Nephron (organoid): Measurements from ENCODE around the gene SLC6A7.

Source experiments
- H3K27ac Mint-ChIP-seq, 3 experiments: 2 replicates each; pipeline ENCODE4 v1.8.0; 2020; ENCODE audit warnings: mixed read lengths in 3 of 3, mild to moderate bottlenecking in 2 of 3, moderate library complexity in 1 of 3
- H3K27me3 Mint-ChIP-seq: 2 replicates; pipeline ENCODE4 v1.8.0; 2021; ENCODE audit warnings: low read depth, mild to moderate bottlenecking, moderate library complexity, mixed read lengths
- H3K36me3 Mint-ChIP-seq: 2 replicates; pipeline ENCODE4 v1.8.0; 2020; ENCODE audit warnings: low read depth, mixed read lengths
- H3K4me1 Mint-ChIP-seq: 2 replicates; pipeline ENCODE4 v1.8.0; 2020; ENCODE audit warnings: mixed read lengths
- H3K4me3 Mint-ChIP-seq, 3 experiments: 2 replicates each; pipeline ENCODE4 v1.8.0; 2020; ENCODE audit warnings: mild to moderate bottlenecking in 3 of 3, mixed read lengths in 3 of 3, moderate library complexity in 2 of 3
- H3K9me3 Mint-ChIP-seq: 2 replicates; pipeline ENCODE4 v1.8.0; 2020; ENCODE audit warnings: mixed read lengths
- CTCF ChIP-seq, 3 experiments: fragments of 200-600 bp; sonication (generic); IDR thresholded peaks; one replicate each; pipeline ENCODE4 v1.5.0; 2021; ENCODE audit warnings: antibody characterized with exemption in 3 of 3; ENCODE audit not compliant: unreplicated experiment in 3 of 3

SLC6A7 gene

GRCh38 chr5:150248946-150249345 is 59.1 kb downstream of the SLC6A7 start:
- TF ChIP-seq CTCF (IDR thresholded peaks at IDR 0.05; ENCODE audit: unreplicated experiment in 3 of 3), result no peak
- no peak overlapping the region for H3K4me3 Mint-ChIP-seq
- peaks cover 5% of the 10 kb centered on the region for H3K27me3 Mint-ChIP-seq
- H3K27ac Mint-ChIP-seq, result no peak overlapping the region
- H3K4me1 Mint-ChIP-seq, result peaks cover 31% of the 10 kb centered on the region
- H3K36me3 Mint-ChIP-seq, result no peaks in the 10 kb centered on the region
- H3K9me3 Mint-ChIP-seq, result no peaks in the 10 kb centered on the region

- peaks cover 5% of the 10 kb centered on the region for H3K27me3 Mint-ChIP-seq
- TF ChIP-seq CTCF (IDR thresholded peaks at IDR 0.05; ENCODE audit: unreplicated experiment in 3 of 3), result no peak
- H3K27ac Mint-ChIP-seq, result no peak overlapping the region
- no peak overlapping the region for H3K4me3 Mint-ChIP-seq
- peaks cover 28% of the 10 kb centered on the region for H3K4me1 Mint-ChIP-seq
- no peaks in the 10 kb centered on the region for H3K36me3 Mint-ChIP-seq
- H3K9me3 Mint-ChIP-seq, result no peaks in the 10 kb centered on the region
Observed at GRCh38 chr5:150249744-150250143, 59.9 kb downstream of the SLC6A7 start.

GRCh38 chr5:150251504-150251903 is 61.6 kb downstream of the SLC6A7 start:
- no peak for TF ChIP-seq CTCF (IDR thresholded peaks at IDR 0.05; ENCODE audit: unreplicated experiment in 3 of 3)
- Mint-ChIP-seq H3K4me3 (no peak overlapping the region), H3K4me1 (peaks cover 23% of the 10 kb centered on the region), H3K27me3 (peaks cover 5% of the 10 kb centered on the region), H3K9me3 (no peaks in the 10 kb centered on the region), H3K27ac (no peak overlapping the region), H3K36me3 (no peaks in the 10 kb centered on the region)

GRCh38 chr5:150252489-150252888 is 62.6 kb downstream of the SLC6A7 start:
- no peak overlapping the region for H3K27ac Mint-ChIP-seq
- H3K4me1 Mint-ChIP-seq, result peaks cover 13% of the 10 kb centered on the region
- H3K9me3 Mint-ChIP-seq, result no peaks in the 10 kb centered on the region
- no peaks in the 10 kb centered on the region for H3K27me3 Mint-ChIP-seq
- H3K4me3 Mint-ChIP-seq, result no peak overlapping the region
- no peaks in the 10 kb centered on the region for H3K36me3 Mint-ChIP-seq
- no peak for TF ChIP-seq CTCF (IDR thresholded peaks at IDR 0.05; ENCODE audit: unreplicated experiment in 3 of 3)

- no peaks in the 10 kb centered on the region for H3K36me3 Mint-ChIP-seq
- no peak overlapping the region for H3K4me3 Mint-ChIP-seq
- TF ChIP-seq CTCF (IDR thresholded peaks at IDR 0.05; ENCODE audit: unreplicated experiment in 3 of 3), result no peak
- no peaks in the 10 kb centered on the region for H3K27me3 Mint-ChIP-seq
- H3K27ac Mint-ChIP-seq, result peak overlapping the region in 1 of 3 experiments; percentile 36
- H3K9me3 Mint-ChIP-seq, result no peaks in the 10 kb centered on the region
- H3K4me1 Mint-ChIP-seq, result peaks cover 12% of the 10 kb centered on the region
Observed at GRCh38 chr5:150253416-150254208, 63.8 kb downstream of the SLC6A7 start.

GRCh38 chr5:150254363-150254762 is 64.5 kb downstream of the SLC6A7 start:
- no peaks in the 10 kb centered on the region for H3K36me3 Mint-ChIP-seq
- TF ChIP-seq CTCF (IDR thresholded peaks at IDR 0.05; ENCODE audit: unreplicated experiment in 3 of 3), result no peak
- H3K4me3 Mint-ChIP-seq, result no peak overlapping the region
- no peak overlapping the region for H3K27ac Mint-ChIP-seq
- H3K27me3 Mint-ChIP-seq, result no peaks in the 10 kb centered on the region
- no peaks in the 10 kb centered on the region for H3K9me3 Mint-ChIP-seq
- H3K4me1 Mint-ChIP-seq, result peaks cover 12% of the 10 kb centered on the region
